ENCODE measurements around the gene LCN10.
A peak's percentile ranks its signal among the peaks of the same experiment; 100 is the strongest.
"Not testable (repeated sequence)": the region's sequence is repeated elsewhere in the genome, so short reads cannot be mapped to it uniquely, and the experiment has no call there.

The LCN10 gene

GRCh38 chr9:136717399-136717798, 25.3 kb downstream of the LCN10 start:
- DNase-seq, result no peak

GRCh38 chr9:136714893-136715274, 27.9 kb downstream of the LCN10 start:
- DNase-seq, result no peak

DNA sequence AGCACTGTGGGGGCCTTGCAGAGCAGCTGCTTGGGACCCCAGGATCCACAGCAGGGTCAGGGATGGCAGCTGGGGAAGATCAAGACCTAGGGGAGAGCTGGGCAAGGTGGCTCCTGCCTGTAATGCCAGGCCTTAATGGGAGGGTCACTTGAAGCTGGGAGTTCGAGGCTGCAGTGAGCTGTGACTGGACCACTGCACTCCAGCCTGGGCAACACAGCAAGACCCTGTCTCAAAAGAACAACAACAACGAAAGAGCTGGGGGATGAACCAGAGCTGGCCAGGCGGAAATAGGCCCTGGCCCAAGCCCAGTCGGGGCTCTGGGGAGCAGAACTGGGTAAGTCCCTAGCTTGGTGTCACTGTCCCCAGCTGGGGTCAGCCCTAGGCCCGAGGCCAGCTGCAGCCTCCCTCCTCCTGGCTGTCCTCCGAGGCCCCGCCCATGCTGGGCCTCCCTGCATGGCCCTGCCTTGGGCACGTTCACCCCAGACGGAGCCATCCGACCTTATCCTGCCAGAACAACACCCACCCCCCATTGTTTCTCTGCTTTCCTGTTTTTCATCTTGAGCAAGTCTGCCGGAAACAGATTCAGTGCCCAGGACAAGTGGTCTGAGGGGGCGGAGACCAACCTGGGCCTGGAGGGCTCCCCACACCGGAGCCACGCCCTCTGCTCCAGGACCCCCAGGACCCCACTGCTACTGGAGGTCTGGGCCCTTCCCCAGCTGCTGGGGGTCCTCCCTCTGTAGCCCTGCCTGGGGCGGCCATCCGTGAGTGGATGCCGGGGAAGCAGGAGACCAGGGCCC, 28.4 kb downstream of the LCN10 start:
- no peak for DNase-seq

- no peak for DNase-seq
These were observed 29.2 kb downstream of the LCN10 start for GRCh38 chr9:136713550-136713949.

GRCh38 chr9:136712690-136713544, 29.8 kb downstream of the LCN10 start:
- DNase-seq, result no peak

GRCh38 chr9:136711751-136712689, 30.7 kb downstream of the LCN10 start, which contains the start of gene DIPK1B:
TSS of gene DIPK1B (plus strand) at chr9:136712572. CDS start at chr9:136712666, 94 bp downstream.
- no peak for DNase-seq

DNA sequence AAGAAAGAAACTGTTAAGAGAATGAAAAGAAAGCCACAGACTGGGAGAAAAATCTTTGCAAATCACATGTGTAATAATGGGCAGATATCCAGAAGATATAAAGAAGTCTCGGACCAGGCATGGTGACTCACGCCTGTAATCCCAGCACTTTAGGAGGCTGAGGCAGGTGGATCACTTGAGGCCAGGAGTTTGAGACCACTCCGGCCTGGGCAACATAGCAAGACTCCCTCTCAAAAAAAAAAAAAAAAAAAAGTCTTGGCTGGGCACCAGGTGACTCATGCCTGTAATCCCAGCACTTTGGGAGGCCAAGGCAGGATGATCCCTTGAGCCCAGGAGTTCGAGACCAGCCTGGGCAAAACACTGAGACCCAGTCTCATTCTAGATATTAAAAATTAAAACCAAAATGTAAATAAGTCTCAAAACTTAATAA, 31.5 kb downstream of the LCN10 start:
- DNase-seq, result not testable (repeated sequence)

DNA sequence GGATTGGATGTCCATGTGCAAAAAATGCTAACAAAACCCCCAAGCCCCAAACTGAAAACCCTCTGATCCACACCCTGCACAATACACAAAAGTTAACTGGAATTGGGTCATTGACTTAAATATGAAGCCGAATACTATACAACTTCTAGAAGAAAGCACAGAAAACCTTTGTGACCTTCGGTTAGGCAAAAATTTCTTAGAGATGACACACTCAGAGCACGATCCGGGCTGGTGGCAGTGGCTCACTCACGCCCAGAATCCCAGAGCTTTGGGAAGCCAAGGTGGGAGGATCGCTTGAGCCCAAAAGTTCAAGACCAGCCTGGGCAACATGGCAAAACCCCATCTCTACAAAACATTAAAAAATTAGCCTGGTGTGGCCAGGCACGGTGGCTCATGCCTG, 32.2 kb downstream of the LCN10 start:
- DNase-seq, result no peak

DNA sequence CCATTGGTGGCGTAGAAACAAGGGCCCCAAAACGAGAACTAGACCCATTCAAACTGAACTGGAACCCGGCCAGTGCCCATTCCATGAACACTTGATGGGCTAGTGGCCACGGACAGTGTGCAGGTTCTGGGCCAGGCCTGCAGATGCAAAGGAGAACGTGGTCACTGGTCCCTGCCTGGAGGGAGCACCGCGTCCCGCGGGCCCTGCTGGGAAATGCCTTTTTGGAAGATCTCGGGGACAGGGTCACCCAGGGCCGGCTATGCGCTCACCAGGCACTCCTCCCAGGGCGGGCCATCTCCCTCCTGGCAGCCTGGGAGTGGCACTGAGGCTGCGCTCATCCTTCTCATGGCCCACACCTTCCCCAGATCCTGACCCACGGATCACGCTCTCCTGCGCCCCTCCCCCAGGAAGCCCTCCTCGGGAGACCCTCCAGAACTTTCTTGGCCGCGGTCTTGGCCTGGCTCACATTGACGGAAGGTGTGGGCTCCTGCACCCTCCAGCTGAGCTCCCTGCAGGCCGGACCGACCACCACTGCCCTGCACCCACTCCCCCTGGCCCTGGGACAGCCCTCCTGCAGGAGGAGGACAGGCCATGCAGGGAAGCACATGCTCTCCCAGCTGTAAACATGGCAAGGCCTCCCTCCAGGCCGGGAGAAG, 33.2 kb downstream of the LCN10 start:
- DNase-seq, result no peak

GRCh38 chr9:136707849-136708517, 34.8 kb downstream of the LCN10 start:
- no peak for DNase-seq

- DNase-seq, result no peak
These were observed 35.7 kb downstream of the LCN10 start for GRCh38 chr9:136707011-136707410.

DNA sequence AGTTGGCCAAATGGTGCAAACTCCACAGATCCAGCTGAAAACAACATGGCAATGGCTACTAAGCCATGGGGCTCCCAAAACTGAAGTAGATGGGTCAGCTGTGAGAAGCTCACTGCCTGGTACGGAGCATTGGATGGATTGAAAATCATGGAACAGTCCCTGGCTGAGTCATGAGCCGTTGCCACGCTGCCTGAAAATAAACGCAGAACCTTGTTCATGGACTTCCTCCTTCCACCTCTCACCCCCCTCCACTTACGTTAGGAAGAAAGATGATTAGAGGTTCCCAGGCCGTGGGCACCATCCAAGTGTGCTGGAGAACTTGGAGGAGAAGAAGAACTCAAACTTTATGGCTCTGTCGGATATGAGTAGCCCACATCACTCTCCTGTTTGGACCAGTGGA, 37.2 kb downstream of the LCN10 start:
- DNase-seq, result no peak

DNA sequence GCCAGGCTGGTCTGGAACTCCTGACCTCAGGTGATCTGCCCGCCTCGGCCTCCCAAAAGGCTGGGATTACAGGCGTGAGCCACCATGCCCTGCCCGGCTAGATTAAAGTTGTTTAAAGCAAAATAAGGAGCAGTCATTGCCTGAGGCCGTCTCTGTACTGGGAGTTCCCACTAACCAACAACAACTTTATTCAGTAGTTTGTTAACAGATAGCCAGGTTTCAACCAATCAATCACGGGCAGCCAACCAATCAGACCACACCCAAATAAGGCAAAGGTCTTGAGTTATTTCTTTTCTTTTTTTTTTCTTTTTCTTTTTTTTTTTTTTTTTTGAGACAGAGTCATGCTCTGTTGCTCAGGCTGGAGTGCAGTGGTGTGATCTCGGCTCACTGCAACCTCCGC, 38.0 kb downstream of the LCN10 start:
- not testable (repeated sequence) for DNase-seq

GRCh38 chr9:136703276-136703860, 39.4 kb downstream of the LCN10 start:
- no peak for DNase-seq

DNA sequence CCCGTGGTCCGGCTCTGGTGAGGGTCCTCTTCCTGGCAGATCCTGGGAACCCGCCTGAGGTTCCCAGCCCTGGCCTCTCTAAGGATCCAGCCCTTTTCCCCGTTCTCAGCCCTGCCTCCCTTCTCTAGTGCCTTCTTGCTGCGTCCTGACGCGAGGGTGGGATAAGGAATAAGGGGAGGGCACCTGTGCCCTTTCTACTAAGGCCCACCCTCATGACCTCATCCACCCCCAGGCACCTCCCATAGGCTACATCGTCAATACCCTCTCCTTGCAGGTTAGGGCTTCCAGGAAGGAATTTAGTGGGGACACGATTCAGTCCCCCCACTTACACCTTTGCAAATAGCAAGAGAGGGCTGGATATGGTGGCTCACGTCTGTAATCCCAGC, 41.1 kb downstream of the LCN10 start:
- DNase-seq, result no peak

- DNase-seq, result peak; percentile 66
These were observed 41.6 kb downstream of the LCN10 start for GRCh38 chr9:136700959-136701667.

DNA sequence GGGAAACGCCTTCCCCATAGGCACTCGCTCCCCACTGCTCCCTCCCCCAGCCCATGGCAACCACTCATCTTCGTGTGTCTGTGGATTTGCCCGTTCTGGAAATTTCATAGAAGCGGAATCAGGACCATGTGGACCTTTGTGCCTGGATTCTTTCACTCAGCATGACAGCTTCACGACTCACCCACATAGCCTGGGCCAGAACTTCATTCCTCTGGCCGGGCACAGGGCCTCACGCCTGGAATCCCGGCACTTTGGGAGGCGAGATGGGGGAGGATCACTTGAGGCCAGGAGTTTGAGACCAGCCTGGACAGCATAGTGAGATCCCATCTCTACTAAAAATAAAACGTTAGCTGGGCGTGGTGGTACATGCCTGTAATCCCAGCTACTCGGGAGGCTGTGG, 42.4 kb downstream of the LCN10 start:
- DNase-seq, result no peak

GRCh38 chr9:136698635-136699246, 44.0 kb downstream of the LCN10 start:
- no peak for DNase-seq

DNA sequence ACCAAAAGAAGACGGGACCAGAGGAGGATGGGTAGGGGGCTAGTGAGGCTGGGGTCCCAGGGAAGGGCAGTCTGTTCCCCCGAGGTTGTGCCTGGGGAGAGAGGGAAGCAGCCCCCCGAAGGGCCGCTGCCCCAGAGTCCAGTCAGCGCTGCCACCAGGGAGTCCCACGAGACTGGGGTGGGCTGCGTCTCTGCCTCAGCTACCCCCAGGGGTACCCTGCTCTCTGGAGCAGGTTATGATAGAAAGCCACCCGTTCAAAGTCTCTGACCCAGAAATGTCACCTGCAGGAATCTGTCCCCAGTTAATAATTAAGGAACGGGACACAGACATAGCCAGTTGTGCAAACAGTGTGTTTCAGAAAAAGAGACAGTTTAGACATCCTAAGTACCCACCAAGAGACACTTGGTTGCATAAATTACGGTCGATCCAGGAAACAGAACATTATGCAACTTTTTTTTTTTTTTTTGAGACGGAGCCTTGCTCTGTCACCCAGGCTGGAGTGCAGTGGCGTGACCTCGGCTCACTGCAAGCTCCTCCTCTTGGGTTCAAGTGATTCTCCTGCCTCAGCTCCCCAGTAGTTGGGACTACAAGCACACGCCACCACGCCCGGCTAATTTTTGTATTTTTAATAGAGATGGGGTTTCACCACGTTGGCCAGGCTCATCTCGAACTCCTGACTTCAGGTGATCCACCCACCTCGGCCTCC, 44.8 kb downstream of the LCN10 start:
- no peak for DNase-seq

All from stimulated activated naive CD4-positive, alpha-beta T cell treated with Interleukin-2 at 50 U/mL for 16 hours (primary cell).